Bronchial epithelial cell (primary cell): ENCODE measurements around the gene SERPINF2. TPM values are rescaled to one million over a fixed set of nuclear protein-coding genes. Genes with fewer than 3 reads are reported as not detected.
"Not testable (repeated sequence)": the region's sequence is repeated elsewhere in the genome, so short reads cannot be mapped to it uniquely, and the experiment has no call there.

Experiments
- DNase-seq: peaks from one replicate; pipeline ENCODE4 v3.0.0-alpha.2; 2010; ENCODE audit warnings: low read depth
- FAIRE-seq: peaks from 2 replicates; lab custom pipeline; 2011; peaks lifted over from hg19 to GRCh38; lab: Jason Lieb, UNC
- H3K27me3 ChIP-seq: 2 replicates; pipeline ENCODE4 v1.5.1; 2011; ENCODE audit warnings: low read length; ENCODE audit not compliant: control insufficient read depth, insufficient read depth
- H3K36me3 ChIP-seq: 2 replicates; pipeline ENCODE4 v1.5.1; 2011; ENCODE audit warnings: low read length; ENCODE audit not compliant: control insufficient read depth, insufficient read depth
- H3K4me3 ChIP-seq: 2 replicates; pipeline ENCODE4 v1.5.1; 2011; ENCODE audit warnings: mild to moderate bottlenecking, low read depth, low read length, control low read depth
- CTCF ChIP-seq: IDR thresholded peaks from 2 replicates; pipeline ENCODE4 v1.5.1; 2011; ENCODE audit warnings: mild to moderate bottlenecking, moderate library complexity, low read length, control low read depth, inconsistent platforms; ENCODE audit not compliant: insufficient read depth, severe bottlenecking
- total RNA-seq: library from RNA; depleted of rRNA; stranded (reverse); fragments of >200 nt; gene quantifications from 2 replicates; pipeline ENCODE4 v1.2.1, GENCODE V29; 2014

The SERPINF2 gene
- total RNA-seq, 1 donor from 2014 or later: 0.79 TPM

- FAIRE-seq (no peak), DNase-seq (no peak)
- H3K4me3 ChIP-seq: no peak overlapping the region
- TF ChIP-seq CTCF: no peak
- peaks cover 4% of the 10 kb centered on the region for H3K36me3 ChIP-seq
- H3K27me3 ChIP-seq: no peaks in the 10 kb centered on the region
Observed at GRCh38 chr17:1705004-1705403, 37.7 kb upstream of the SERPINF2 start.

- Histone ChIP-seq H3K4me3 (no peak overlapping the region), H3K27me3 (no peaks in the 10 kb centered on the region), H3K36me3 (peaks cover 4% of the 10 kb centered on the region)
- TF ChIP-seq CTCF: no peak
- FAIRE-seq: no peak
- no peak for DNase-seq
Observed at GRCh38 chr17:1707107-1707506, 35.6 kb upstream of the SERPINF2 start.

- H3K4me3 ChIP-seq, DNase-seq, FAIRE-seq, H3K27me3 ChIP-seq: not testable (repeated sequence)
- H3K36me3 ChIP-seq: peaks cover 20% of the 10 kb centered on the region
Observed at GRCh38 chr17:1708791-1709346, 33.8 kb upstream of the SERPINF2 start.

- peaks cover 25% of the 10 kb centered on the region for H3K36me3 ChIP-seq
- no peak for TF ChIP-seq CTCF
- FAIRE-seq (no peak), DNase-seq (peak; percentile 22)
- peak overlapping the region; percentile 75 for H3K4me3 ChIP-seq
- H3K27me3 ChIP-seq: no peaks in the 10 kb centered on the region
Observed at GRCh38 chr17:1709403-1709951, 33.2 kb upstream of the SERPINF2 start.

GRCh38 chr17:1709971-1710806, 32.5 kb upstream of the SERPINF2 start, which contains the start of gene TLCD2:
Gene TLCD2, minus strand, starts transcription at chr17:1710377. Its CDS starts 135 bp downstream, at chr17:1710242.
- no peak for TF ChIP-seq CTCF
- FAIRE-seq: no peak
- Histone ChIP-seq H3K36me3 (peaks cover 29% of the 10 kb centered on the region), H3K4me3 (peak within 1 kb of the TSS; percentile 75), H3K27me3 (no peaks in the 10 kb centered on the region)
- DNase-seq: peak; percentile 59
